A172 (cell line): ENCODE data around the gene HTR6. TPM values are rescaled to one million over a fixed set of nuclear protein-coding genes. Genes with fewer than 3 reads are reported as not detected.

Experiments
- DNase-seq: peaks from one replicate; pipeline ENCODE4 v3.0.0-alpha.2; 2015; ENCODE audit warnings: low spot score
- total RNA-seq: library from RNA; depleted of rRNA; stranded (reverse); fragments of >200 nt; shearing (Covaris generic); gene quantifications from 2 replicates; pipeline ENCODE4 v1.2.3, GENCODE V29; 2014

HTR6 gene
- total RNA-seq, 1 experiment from 2014 or later = not detected

DNA sequence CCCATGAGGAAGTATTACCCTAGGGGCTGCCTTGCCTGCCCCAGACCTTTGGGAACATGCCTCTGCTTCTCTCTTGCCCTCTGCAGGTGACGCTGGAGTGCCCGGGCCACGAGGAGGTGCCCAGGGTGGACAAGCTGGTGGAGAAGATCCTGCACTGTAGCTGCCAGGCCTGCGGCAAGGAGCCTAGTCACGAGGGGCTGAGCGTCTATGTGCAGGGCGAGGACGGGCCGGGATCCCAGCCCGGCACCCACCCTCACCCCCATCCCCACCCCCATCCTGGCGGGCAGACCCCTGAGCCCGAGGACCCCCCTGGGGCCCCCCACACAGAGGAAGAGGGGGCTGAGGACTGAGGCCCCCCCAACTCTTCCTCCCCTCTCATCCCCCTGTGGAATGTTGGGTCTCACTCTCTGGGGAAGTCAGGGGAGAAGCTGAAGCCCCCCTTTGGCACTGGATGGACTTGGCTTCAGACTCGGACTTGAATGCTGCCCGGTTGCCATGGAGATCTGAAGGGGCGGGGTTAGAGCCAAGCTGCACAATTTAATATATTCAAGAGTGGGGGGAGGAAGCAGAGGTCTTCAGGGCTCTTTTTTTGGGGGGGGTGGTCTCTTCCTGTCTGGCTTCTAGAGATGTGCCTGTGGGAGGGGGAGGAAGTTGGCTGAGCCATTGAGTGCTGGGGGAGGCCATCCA lies 7.8 kb upstream of the HTR6 start:
- DNase-seq = no peak

GRCh38 chr1:19657511-19657910 lies 7.2 kb upstream of the HTR6 start:
- DNase-seq = no peak

DNA sequence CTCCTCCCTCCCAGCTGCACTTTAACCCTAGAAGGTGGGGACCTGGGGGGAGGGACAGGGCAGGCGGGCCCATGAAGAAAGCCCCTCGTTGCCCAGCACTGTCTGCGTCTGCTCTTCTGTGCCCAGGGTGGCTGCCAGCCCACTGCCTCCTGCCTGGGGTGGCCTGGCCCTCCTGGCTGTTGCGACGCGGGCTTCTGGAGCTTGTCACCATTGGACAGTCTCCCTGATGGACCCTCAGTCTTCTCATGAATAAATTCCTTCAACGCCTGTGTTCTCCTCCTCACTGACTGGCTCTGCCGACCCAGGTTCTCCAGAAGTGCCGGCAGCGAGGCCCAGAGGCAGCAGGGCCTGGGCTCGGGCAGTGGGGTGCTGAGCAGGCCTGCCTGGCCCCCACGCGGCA lies 6.5 kb upstream of the HTR6 start:
- no peak for DNase-seq

DNA sequence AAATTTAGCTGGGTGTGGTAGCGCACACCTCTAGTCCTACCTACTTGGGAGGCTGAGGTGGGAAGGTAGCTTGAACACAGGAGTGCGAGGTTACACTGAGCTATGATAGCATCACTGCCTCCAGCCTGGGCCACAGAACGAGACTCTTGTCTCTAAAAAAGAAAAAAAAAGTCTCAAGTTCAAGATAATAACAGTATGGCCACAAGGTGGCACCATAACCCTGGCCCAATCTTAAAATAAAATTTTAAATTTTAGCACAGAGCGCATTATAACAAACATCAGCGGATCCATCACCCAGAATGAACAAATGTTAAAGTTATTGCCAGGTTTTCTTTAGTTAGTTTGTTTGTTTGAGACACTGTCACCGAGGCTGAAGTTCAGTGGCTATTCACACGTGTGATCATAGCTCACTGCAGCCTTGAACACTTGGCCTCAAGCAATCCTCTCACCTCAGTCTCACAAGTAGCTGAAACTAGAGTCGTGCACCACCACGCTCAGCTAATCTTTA lies 2.9 kb upstream of the HTR6 start:
- no peak for DNase-seq

DNA sequence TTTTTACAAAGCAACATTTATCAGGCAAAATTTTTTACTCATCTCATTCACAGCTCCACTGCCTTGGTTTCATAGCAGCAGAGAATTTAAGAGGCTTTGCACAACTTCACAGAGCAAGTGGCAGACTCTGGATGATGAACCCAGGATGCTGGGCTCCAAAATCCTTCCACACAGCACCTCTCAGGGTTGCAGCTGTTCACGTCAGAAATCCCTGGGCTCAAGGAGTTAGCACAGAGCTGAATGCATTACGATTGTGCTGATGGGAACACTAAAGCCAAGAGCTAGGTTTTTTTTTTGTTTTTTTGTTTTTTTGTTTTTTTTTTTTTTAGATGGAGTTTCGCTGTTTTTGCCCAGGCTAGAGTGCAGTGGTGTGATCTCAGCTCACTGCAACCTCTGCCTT lies 2.4 kb upstream of the HTR6 start:
- DNase-seq = no peak

DNA sequence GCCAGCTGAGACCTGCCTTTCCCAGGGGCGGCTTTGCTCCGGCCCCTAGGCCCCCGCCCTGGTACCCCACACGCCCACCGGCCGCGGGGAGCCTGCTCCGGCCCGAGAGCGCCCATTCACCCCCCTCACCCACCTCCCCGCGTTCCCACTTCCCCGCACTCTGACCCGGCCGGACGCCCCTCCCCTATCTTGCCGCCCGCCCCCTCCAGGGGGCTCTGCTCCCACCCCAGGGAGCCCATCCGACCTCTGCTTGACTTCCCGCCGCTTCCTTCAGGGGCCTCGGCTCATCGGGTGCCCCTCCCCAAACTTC lies 466 bp downstream of the HTR6 start:
- no peak for DNase-seq

DNA sequence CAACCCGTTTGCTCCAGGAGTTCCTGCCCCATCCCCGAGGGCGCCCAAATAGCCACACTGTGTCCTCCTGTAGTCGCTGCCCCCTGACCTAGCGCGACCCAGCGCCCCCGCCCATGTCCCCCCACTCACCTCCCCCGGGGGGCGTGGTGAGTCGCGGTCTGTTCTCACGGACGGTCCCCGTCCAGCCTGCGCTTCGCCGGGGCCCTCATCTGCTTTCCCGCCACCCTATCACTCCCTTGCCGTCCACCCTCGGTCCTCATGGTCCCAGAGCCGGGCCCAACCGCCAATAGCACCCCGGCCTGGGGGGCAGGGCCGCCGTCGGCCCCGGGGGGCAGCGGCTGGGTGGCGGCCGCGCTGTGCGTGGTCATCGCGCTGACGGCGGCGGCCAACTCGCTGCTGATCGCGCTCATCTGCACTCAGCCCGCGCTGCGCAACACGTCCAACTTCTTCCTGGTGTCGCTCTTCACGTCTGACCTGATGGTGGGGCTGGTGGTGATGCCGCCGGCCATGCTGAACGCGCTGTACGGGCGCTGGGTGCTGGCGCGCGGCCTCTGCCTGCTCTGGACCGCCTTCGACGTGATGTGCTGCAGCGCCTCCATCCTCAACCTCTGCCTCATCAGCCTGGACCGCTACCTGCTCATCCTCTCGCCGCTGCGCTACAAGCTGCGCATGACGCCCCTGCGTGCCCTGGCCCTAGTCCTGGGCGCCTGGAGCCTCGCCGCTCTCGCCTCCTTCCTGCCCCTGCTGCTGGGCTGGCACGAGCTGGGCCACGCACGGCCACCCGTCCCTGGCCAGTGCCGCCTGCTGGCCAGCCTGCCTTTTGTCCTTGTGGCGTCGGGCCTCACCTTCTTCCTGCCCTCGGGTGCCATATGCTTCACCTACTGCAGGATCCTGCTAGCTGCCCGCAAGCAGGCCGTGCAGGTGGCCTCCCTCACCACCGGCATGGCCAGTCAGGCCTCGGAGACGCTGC lies 1.1 kb downstream of the HTR6 start:
- no peak for DNase-seq

- peak; percentile 23 for DNase-seq
These were observed 4.2 kb downstream of the HTR6 start for GRCh38 chr1:19668888-19669287.

DNA sequence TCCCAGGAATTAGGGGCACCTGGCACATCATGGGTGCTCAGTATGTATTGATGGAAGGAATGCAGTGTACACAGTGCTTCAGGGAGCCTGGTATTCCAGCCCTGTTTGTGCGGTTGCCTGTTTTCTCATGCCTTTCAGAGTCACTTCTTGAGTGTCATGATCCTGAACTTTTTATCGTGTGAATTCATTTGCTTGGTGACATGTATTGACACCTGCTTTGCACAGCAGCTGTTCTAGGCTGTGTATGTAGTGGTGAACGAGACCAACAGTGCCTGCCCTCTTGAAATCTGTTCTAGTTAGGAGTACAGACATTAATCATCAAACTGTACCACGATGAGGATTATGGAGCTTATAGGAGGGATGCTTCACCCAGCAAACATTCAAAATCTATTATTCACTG lies 6.1 kb downstream of the HTR6 start:
- DNase-seq = no peak

GRCh38 chr1:19672237-19672636 lies 7.6 kb downstream of the HTR6 start:
- DNase-seq = no peak

- no peak for DNase-seq
These were observed 11.1 kb downstream of the HTR6 start for GRCh38 chr1:19675797-19676196.

DNA sequence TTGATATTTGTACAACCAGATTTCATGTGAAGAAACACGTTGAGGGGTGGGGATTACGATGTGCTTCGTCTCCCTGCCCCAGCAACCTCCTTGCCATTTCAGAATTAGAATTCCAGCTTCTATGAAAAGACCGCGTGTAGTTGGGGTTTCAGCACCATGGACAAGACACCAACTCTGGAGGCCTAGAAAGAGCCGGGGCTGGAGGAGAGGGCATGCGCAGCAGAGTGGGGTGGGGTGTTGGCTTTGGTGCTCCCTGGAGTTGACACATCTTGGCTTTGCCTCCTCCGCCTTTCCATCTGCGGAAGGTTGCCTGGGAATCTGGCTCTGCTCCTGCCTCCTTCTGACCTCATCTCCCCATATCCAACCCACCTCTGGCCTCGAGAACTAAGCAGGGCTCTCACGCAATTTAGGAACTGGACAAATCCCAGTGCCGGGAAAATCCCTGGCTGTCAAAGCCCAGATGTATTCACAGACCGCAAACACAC lies 11.8 kb downstream of the HTR6 start:
- no peak for DNase-seq

GRCh38 chr1:19678493-19678892 lies 13.8 kb downstream of the HTR6 start:
- no peak for DNase-seq

DNA sequence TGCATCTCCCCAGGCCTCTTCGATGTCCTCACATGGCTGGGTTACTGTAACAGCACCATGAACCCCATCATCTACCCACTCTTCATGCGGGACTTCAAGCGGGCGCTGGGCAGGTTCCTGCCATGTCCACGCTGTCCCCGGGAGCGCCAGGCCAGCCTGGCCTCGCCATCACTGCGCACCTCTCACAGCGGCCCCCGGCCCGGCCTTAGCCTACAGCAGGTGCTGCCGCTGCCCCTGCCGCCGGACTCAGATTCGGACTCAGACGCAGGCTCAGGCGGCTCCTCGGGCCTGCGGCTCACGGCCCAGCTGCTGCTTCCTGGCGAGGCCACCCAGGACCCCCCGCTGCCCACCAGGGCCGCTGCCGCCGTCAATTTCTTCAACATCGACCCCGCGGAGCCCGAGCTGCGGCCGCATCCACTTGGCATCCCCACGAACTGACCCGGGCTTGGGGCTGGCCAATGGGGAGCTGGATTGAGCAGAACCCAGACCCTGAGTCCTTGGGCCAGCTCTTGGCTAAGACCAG lies 14.3 kb downstream of the HTR6 start:
- no peak for DNase-seq

DNA sequence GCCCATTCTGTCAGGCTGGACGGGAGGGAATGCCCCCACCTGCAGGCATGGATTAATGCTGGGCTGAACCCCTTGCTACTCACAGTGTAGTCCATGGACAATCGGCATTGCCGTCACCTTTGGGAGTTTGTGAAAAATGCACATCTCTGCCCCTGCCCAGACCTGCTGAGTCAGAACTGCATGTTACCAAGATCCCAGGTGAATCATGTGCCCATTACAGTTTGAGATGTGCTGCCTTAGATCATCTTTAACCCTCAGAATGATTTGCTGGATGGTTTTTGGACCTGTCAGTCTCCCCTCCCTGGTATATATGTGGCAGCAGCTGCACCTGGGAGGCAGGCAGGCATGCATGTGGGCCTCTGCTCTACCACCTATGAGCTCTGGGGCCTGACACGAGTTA lies 15.0 kb downstream of the HTR6 start:
- DNase-seq = no peak

DNA sequence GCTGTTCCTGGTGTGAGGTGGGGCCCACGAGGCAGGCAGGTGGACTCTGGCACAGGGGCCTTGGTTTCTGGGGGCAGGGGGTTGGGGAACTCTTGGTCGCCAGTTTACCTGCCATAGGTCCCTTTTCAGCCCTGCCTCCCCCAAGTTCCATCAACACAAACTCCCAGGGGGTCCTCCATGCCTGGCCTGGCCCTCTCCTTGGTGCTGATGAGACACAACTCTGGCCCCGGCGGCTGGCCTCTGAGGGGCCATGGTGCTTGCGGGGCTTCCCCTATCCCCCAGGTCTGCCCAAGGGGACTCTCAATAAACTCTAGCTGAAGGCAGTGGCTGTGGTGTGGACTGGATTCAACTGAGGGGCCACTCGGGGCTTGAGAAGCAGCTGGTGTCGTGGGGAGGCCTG lies 16.0 kb downstream of the HTR6 start:
- DNase-seq = no peak

GRCh38 chr1:19682257-19682656 lies 17.6 kb downstream of the HTR6 start:
- peak; percentile 24 for DNase-seq

- no peak for DNase-seq
These were observed 18.2 kb downstream of the HTR6 start for GRCh38 chr1:19682901-19683300.

- DNase-seq = no peak
These were observed 18.7 kb downstream of the HTR6 start for GRCh38 chr1:19683351-19683750.

DNA sequence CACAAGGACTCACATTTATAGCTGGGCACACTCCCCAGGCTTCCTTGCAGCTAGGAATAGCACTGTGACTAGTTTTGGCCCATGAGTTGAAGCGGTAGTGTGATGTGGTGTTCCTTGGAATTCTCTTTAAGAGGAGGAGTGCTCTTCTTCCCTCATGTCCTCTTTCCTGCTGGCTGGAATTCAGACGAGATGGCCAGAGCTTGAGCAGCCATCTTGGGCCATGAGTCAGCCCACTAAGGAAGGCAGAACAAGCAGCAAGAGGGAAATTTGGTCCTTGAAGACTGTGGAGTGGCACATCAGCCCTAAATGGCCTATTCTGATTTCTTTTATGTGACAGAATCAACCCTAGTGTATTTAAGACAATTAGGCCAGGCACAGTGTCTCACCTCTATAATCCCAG lies 20.0 kb downstream of the HTR6 start:
- no peak for DNase-seq

GRCh38 chr1:19685994-19686393 lies 21.3 kb downstream of the HTR6 start:
- DNase-seq = no peak

DNA sequence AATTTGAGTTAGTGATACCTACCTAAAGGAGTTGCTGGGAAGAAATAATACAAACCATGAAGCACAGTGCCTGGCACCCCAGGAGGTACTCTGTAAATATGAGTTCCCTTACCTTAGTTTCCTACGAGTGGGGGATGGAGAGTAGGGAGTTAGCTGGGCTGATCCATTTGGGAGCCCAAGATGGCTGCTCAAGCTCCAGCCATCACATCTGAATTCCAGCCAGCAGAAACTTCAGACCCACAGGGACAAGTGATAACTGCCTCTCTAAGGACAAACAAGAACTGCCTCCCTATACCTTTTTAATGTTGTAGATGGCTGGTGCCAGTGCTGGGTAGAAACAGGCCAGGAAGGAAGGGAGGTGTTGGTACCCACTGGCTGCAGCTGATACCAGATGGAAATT lies 22.7 kb downstream of the HTR6 start:
- no peak for DNase-seq
